Endodermal cell (in vitro differentiated cells): Measurements from ENCODE around the gene FBN2. TPM values are rescaled to one million over a fixed set of nuclear protein-coding genes. Genes with fewer than 3 reads are reported as not detected.

Source experiments
- DNase-seq: peaks from one replicate; pipeline ENCODE4 v3.0.0-alpha.2; 2017
- H3K27ac ChIP-seq: 2 replicates; pipeline ENCODE4 v1.5.1; 2013; ENCODE audit warnings: mild to moderate bottlenecking, low read depth, low read length, moderate library complexity
- H3K27me3 ChIP-seq: 2 replicates; pipeline ENCODE4 v1.6.1; 2013; ENCODE audit warnings: mild to moderate bottlenecking, low read length, moderate library complexity; ENCODE audit not compliant: insufficient read depth, control insufficient read depth, poor library complexity, severe bottlenecking
- H3K36me3 ChIP-seq: 2 replicates; pipeline ENCODE4 v1.7.0; 2013; ENCODE audit warnings: mild to moderate bottlenecking, low read length, moderate library complexity; ENCODE audit not compliant: control insufficient read depth, insufficient read depth
- H3K4me1 ChIP-seq: one replicate; pipeline ENCODE4 v1.7.0; 2013; ENCODE audit warnings: low read length; ENCODE audit not compliant: control insufficient read depth, insufficient read depth
- H3K4me3 ChIP-seq: 2 replicates; pipeline ENCODE4 v1.5.1; 2013; ENCODE audit warnings: mild to moderate bottlenecking, low read length, moderate library complexity
- H3K9ac ChIP-seq: 2 replicates; pipeline ENCODE4 v1.6.1; 2013; ENCODE audit warnings: mild to moderate bottlenecking, low read length, moderate library complexity; ENCODE audit not compliant: poor library complexity, severe bottlenecking; ENCODE audit errors: extremely low read depth
- H3K9me3 ChIP-seq: 2 replicates; pipeline ENCODE4 v1.6.1; 2013; ENCODE audit warnings: mild to moderate bottlenecking, low read length, moderate library complexity; ENCODE audit not compliant: control insufficient read depth
- H3K27ac Mint-ChIP-seq: 2 replicates; pipeline ENCODE4 v1.8.0; 2020; ENCODE audit warnings: mixed read lengths
- H3K27me3 Mint-ChIP-seq: 2 replicates; pipeline ENCODE4 v1.8.0; 2021; ENCODE audit warnings: mild to moderate bottlenecking, mixed read lengths; ENCODE audit not compliant: insufficient read depth
- H3K36me3 Mint-ChIP-seq: 2 replicates; pipeline ENCODE4 v1.8.0; 2020; ENCODE audit warnings: low read depth, mixed read lengths
- H3K4me1 Mint-ChIP-seq: 2 replicates; pipeline ENCODE4 v1.8.0; 2020; ENCODE audit warnings: mixed read lengths
- H3K4me3 Mint-ChIP-seq: 2 replicates; pipeline ENCODE4 v1.8.0; 2020; ENCODE audit warnings: mild to moderate bottlenecking, moderate library complexity, mixed read lengths
- H3K9me3 Mint-ChIP-seq: 2 replicates; pipeline ENCODE4 v1.8.0; 2020; ENCODE audit warnings: mild to moderate bottlenecking, mixed read lengths
- CTCF ChIP-seq: fragments of 200-600 bp; sonication (generic); conservative IDR thresholded peaks from 2 replicates; pipeline ENCODE4 v1.5.0; 2021; ENCODE audit warnings: antibody characterized with exemption, mild to moderate bottlenecking
- WGBS, 2 experiments: methylation state at CpG; one replicate each; pipeline versions ENCODE4 v1.1.5 to v1.1.7; 2013; ENCODE audit warnings: missing lambda C conversion rate in 2 of 2, mixed read lengths in 1 of 2; ENCODE audit not compliant: insufficient coverage in 1 of 2, insufficient read length in 1 of 2; 5-methylcytosine and 5-hydroxymethylcytosine counted together
- total RNA-seq, 2 donors: library from RNA; stranded (reverse); fragmentation: NEBNext Ultra II Directional in 1 of 2; extraction: Animal tissue kit (Norgen Biotek cat#: 25700) in 1 of 2; gene quantifications; 2 replicates in 1 of 2; 3 replicates in 1 of 2; pipeline ENCODE4 v1.2.1, GENCODE V29; 2021

Gene FBN2
- total RNA-seq, 2 donors from 2014 or later: 131 to 212 TPM

- Histone ChIP-seq H3K36me3 (no peaks in the 10 kb centered on the region), H3K9me3 (no peaks in the 10 kb centered on the region), H3K9ac (peak overlapping the region; percentile 58), H3K4me3 (peak overlapping the region; percentile 70), H3K27me3 (peaks cover 10% of the 10 kb centered on the region), H3K4me1 (no peaks in the 10 kb centered on the region), H3K27ac (peak overlapping the region; percentile 77)
- no peaks in the 10 kb centered on the region for H3K9me3 Mint-ChIP-seq
- peaks cover 19% of the 10 kb centered on the region for H3K36me3 Mint-ChIP-seq
- peak overlapping the region; percentile 63 for H3K4me3 Mint-ChIP-seq
- peaks cover 43% of the 10 kb centered on the region for H3K27me3 Mint-ChIP-seq
- TF ChIP-seq CTCF: peak; percentile 37
- WGBS, 2 experiments: 8 to 15% methylated on average over 15 to 58 of the region's 58 CpGs
- no peak overlapping the region for H3K27ac Mint-ChIP-seq
- H3K4me1 Mint-ChIP-seq: peaks cover 4% of the 10 kb centered on the region
- peak; percentile 76 for DNase-seq
These were observed 1.5 kb downstream of the FBN2 start for GRCh38 chr5:128536254-128537220.

- no peak overlapping the region for H3K27ac Mint-ChIP-seq
These were observed 2.8 kb downstream of the FBN2 start for GRCh38 chr5:128535251-128535650.

GRCh38 chr5:128534726-128535125 is 3.3 kb downstream of the FBN2 start:
- Histone ChIP-seq H3K4me3 (no peak overlapping the region), H3K36me3 (peaks cover 3% of the 10 kb centered on the region), H3K27ac (no peak overlapping the region), H3K9ac (no peak overlapping the region), H3K9me3 (no peaks in the 10 kb centered on the region), H3K27me3 (peaks cover 10% of the 10 kb centered on the region), H3K4me1 (no peaks in the 10 kb centered on the region)
- 76 to 93% methylated on average over 4 to 6 of the region's 6 CpGs for WGBS, 2 experiments
- no peaks in the 10 kb centered on the region for H3K9me3 Mint-ChIP-seq
- no peak for TF ChIP-seq CTCF
- no peak for DNase-seq
- H3K4me1 Mint-ChIP-seq: peaks cover 4% of the 10 kb centered on the region
- H3K4me3 Mint-ChIP-seq: no peak overlapping the region
- H3K27ac Mint-ChIP-seq: no peak overlapping the region
- peaks cover 30% of the 10 kb centered on the region for H3K27me3 Mint-ChIP-seq
- H3K36me3 Mint-ChIP-seq: peaks cover 30% of the 10 kb centered on the region

More at GRCh38 chr5:128535251-128535650, 2.8 kb downstream of the FBN2 start:
- Histone ChIP-seq H3K4me1 (no peaks in the 10 kb centered on the region), H3K36me3 (peaks cover 3% of the 10 kb centered on the region), H3K9me3 (no peaks in the 10 kb centered on the region), H3K9ac (no peak overlapping the region), H3K27ac (no peak overlapping the region), H3K27me3 (peaks cover 10% of the 10 kb centered on the region), H3K4me3 (peak overlapping the region; percentile 70)
- H3K9me3 Mint-ChIP-seq: no peaks in the 10 kb centered on the region
- peaks cover 4% of the 10 kb centered on the region for H3K4me1 Mint-ChIP-seq
- H3K27me3 Mint-ChIP-seq: peaks cover 33% of the 10 kb centered on the region
- no peak for DNase-seq
- no peak for TF ChIP-seq CTCF
- 100% methylated on average over 1 of the region's 1 CpG for WGBS, 2 experiments
- H3K36me3 Mint-ChIP-seq: peaks cover 26% of the 10 kb centered on the region
- H3K4me3 Mint-ChIP-seq: peak overlapping the region; percentile 63
